SK-N-SH treated with all-trans-retinoic acid at 6 μM for 48 hours (cell line): ENCODE data around the gene IFT122.

ENCODE experiments used
- ATAC-seq: fragments of 200-7000 bp; cut with Tn5 transposase; 3 replicates; pipeline ENCODE4 v1.9.1; 2020; ENCODE audit warnings: mild to moderate bottlenecking, moderate library complexity
- ARNTL ChIP-seq: fragments of 450-650 bp; formaldehyde crosslinking; IDR thresholded peaks from 2 replicates; pipeline ENCODE4 v1.5.0; 2020; ENCODE audit warnings: low read depth, mild to moderate bottlenecking, moderate library complexity, borderline replicate concordance
- BACH2 ChIP-seq: fragments of 250-450 bp; sonication (Bioruptor Pico); IDR thresholded peaks from 2 replicates; pipeline ENCODE4 v1.9.0; 2021; ENCODE audit warnings: mild to moderate bottlenecking, borderline replicate concordance
- CSDC2 ChIP-seq: fragments of 250-450 bp; sonication (Bioruptor Pico); IDR thresholded peaks from 2 replicates; pipeline ENCODE4 v1.5.0; 2020; ENCODE audit warnings: mild to moderate bottlenecking, moderate library complexity
- ESRRG ChIP-seq: fragments of 250-450 bp; sonication (Bioruptor Pico); IDR thresholded peaks from 2 replicates; pipeline ENCODE4 v1.6.1; 2021; ENCODE audit warnings: mild to moderate bottlenecking
- GLIS3 ChIP-seq: fragments of 250-450 bp; sonication (Bioruptor Pico); IDR thresholded peaks from 2 replicates; pipeline ENCODE4 v1.5.0; 2020; ENCODE audit warnings: mild to moderate bottlenecking, moderate library complexity
- ISL1 ChIP-seq: fragments of 250-450 bp; sonication (Bioruptor Pico); IDR thresholded peaks from 2 replicates; pipeline ENCODE4 v2.1.2; 2022; ENCODE audit warnings: mild to moderate bottlenecking, moderate library complexity
- OSR1 ChIP-seq: fragments of 250-450 bp; sonication (Bioruptor Pico); IDR thresholded peaks from 2 replicates; pipeline ENCODE4 v1.8.0; 2022; ENCODE audit warnings: moderate library complexity, mild to moderate bottlenecking, inconsistent platforms
- PPARA ChIP-seq: fragments of 250-450 bp; sonication (Bioruptor Pico); IDR thresholded peaks from 2 replicates; pipeline ENCODE4 v1.5.0; 2020; ENCODE audit warnings: mild to moderate bottlenecking, borderline replicate concordance
- RARB ChIP-seq: fragments of 250-450 bp; sonication (Bioruptor Pico); IDR thresholded peaks from 2 replicates; pipeline ENCODE4 v1.8.0; 2021; ENCODE audit warnings: mild to moderate bottlenecking, moderate library complexity
- SNAI2 ChIP-seq: fragments of 250-450 bp; sonication (Bioruptor Pico); IDR thresholded peaks from 2 replicates; pipeline ENCODE4 v1.5.0; 2020; ENCODE audit warnings: mild to moderate bottlenecking, moderate library complexity
- TCF4 ChIP-seq: fragments of 250-450 bp; sonication (Bioruptor Pico); IDR thresholded peaks from 2 replicates; pipeline ENCODE4 v1.8.0; 2021; ENCODE audit warnings: mild to moderate bottlenecking, moderate library complexity, borderline replicate concordance
- TOX ChIP-seq: fragments of 250-450 bp; sonication (Bioruptor Pico); IDR thresholded peaks from 2 replicates; pipeline ENCODE4 v1.8.0; 2021; ENCODE audit warnings: mild to moderate bottlenecking, moderate library complexity, borderline replicate concordance
- ZC3H10 ChIP-seq: fragments of 250-450 bp; sonication (Bioruptor Pico); IDR thresholded peaks from 2 replicates; pipeline ENCODE4 v1.5.1; 2021; ENCODE audit warnings: mild to moderate bottlenecking, moderate library complexity
- ZFP3 ChIP-seq: fragments of 250-450 bp; sonication (Bioruptor Pico); IDR thresholded peaks from 2 replicates; pipeline ENCODE4 v1.5.0; 2020; ENCODE audit warnings: mild to moderate bottlenecking, moderate library complexity
- ZFP30 ChIP-seq: fragments of 450-650 bp; formaldehyde crosslinking; IDR thresholded peaks from 2 replicates; pipeline ENCODE4 v1.5.0; 2022; ENCODE audit warnings: mild to moderate bottlenecking, moderate library complexity
- ZNF565 ChIP-seq: fragments of 450-650 bp; formaldehyde crosslinking; conservative IDR thresholded peaks from 2 replicates; pipeline ENCODE4 v1.5.0; 2020; ENCODE audit warnings: low read depth, mild to moderate bottlenecking, moderate library complexity
- ZNF70 ChIP-seq: fragments of 450-650 bp; formaldehyde crosslinking; IDR thresholded peaks from 2 replicates; pipeline ENCODE4 v1.5.0; 2020; ENCODE audit warnings: mild to moderate bottlenecking, moderate library complexity
- ZNF8 ChIP-seq: fragments of 450-650 bp; formaldehyde crosslinking; IDR thresholded peaks from 2 replicates; pipeline ENCODE4 v1.5.0; 2020; ENCODE audit warnings: mild to moderate bottlenecking, moderate library complexity
- TF ChIP-seq, protein P1 (sequence below): fragments of 250-450 bp; sonication (Bioruptor Pico); IDR thresholded peaks from 2 replicates; pipeline ENCODE4 v1.5.1; 2021; ENCODE audit warnings: mild to moderate bottlenecking, moderate library complexity
- TF ChIP-seq, protein P2 (sequence below): fragments of 250-450 bp; sonication (Bioruptor Pico); IDR thresholded peaks from 2 replicates; pipeline ENCODE4 v1.8.0; 2021; ENCODE audit warnings: low read depth, mild to moderate bottlenecking, moderate library complexity, borderline replicate concordance
- TF ChIP-seq, protein P3 (sequence below): fragments of 250-450 bp; sonication (Bioruptor Pico); IDR thresholded peaks from 2 replicates; pipeline ENCODE4 v1.8.0; 2020; ENCODE audit warnings: mild to moderate bottlenecking, moderate library complexity, borderline replicate concordance
- TF ChIP-seq, protein P4 (sequence below): fragments of 250-450 bp; sonication (Bioruptor Pico); IDR thresholded peaks from 2 replicates; pipeline ENCODE4 v1.5.0; 2020; ENCODE audit warnings: mild to moderate bottlenecking, moderate library complexity
- TF ChIP-seq, protein P5 (sequence below): fragments of 250-450 bp; sonication (Bioruptor Pico); IDR thresholded peaks from 2 replicates; pipeline ENCODE4 v1.5.1; 2020; ENCODE audit warnings: low read depth, mild to moderate bottlenecking, moderate library complexity

IFT122 gene

DNA sequence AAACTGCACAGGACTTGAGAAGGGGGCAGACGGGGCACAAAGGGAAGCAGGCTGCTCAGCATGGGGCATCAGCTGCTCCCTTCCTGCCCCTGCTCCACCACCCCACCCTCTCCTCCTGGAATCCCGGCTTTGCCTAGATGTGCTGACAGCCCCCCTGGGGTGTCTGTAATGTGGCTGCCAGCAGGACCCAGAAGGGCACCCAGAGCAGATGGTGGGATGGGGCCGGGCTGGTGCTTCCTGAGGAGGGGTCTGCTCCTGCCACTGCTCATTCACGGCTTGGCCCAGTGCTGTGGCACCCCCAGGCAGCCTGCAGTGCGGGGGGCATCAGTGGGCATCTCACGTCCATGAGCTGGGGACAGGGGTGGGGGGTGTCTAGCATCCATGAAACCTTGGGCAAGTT is 113.1 kb downstream of the IFT122 start (continued):
- TF ChIP-seq, protein P1, sequence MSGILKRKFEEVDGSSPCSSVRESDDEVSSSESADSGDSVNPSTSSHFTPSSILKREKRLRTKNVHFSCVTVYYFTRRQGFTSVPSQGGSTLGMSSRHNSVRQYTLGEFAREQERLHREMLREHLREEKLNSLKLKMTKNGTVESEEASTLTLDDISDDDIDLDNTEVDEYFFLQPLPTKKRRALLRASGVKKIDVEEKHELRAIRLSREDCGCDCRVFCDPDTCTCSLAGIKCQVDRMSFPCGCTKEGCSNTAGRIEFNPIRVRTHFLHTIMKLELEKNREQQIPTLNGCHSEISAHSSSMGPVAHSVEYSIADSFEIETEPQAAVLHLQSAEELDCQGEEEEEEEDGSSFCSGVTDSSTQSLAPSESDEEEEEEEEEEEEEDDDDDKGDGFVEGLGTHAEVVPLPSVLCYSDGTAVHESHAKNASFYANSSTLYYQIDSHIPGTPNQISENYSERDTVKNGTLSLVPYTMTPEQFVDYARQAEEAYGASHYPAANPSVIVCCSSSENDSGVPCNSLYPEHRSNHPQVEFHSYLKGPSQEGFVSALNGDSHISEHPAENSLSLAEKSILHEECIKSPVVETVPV (CRISPR knock-in tag), result no peak
- no peak for TF ChIP-seq OSR1
- no peak for TF ChIP-seq CSDC2 (CRISPR knock-in tag)
- TF ChIP-seq SNAI2 (CRISPR knock-in tag), result no peak
- TF ChIP-seq ZC3H10 (CRISPR knock-in tag), result no peak

DNA sequence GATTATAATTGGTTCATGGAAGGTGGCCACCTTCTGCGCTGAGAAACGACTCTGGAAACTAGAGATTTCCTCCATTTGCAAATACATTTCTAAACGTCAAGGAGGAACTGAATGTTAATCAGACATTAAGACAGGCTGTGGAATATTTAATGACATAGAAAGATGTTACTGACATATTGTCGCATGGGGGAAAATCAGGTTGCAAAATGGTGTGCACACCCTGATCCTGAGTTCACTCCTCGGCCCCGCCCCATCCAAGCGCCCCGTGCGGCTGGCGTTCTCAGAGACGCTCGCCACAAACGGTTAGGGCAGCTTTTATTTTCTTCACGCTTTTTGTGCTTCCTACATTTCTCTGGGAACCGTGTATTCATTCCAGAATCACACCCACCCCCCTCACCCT is 113.7 kb downstream of the IFT122 start:
- TF ChIP-seq ZNF8 (CRISPR knock-in tag) (no peak), ZNF70 (no peak), TOX (CRISPR knock-in tag) (no peak), ESRRG (no peak), SNAI2 (CRISPR knock-in tag) (no peak), ZNF565 (CRISPR knock-in tag) (no peak), GLIS3 (CRISPR knock-in tag) (no peak), OSR1 (no peak)
- TF ChIP-seq, protein P2, sequence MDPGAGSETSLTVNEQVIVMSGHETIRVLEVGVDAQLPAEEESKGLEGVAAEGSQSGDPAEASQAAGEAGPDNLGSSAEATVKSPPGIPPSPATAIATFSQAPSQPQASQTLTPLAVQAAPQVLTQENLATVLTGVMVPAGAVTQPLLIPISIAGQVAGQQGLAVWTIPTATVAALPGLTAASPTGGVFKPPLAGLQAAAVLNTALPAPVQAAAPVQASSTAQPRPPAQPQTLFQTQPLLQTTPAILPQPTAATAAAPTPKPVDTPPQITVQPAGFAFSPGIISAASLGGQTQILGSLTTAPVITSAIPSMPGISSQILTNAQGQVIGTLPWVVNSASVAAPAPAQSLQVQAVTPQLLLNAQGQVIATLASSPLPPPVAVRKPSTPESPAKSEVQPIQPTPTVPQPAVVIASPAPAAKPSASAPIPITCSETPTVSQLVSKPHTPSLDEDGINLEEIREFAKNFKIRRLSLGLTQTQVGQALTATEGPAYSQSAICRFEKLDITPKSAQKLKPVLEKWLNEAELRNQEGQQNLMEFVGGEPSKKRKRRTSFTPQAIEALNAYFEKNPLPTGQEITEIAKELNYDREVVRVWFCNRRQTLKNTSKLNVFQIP, result no peak
- no peak for ATAC-seq

DNA sequence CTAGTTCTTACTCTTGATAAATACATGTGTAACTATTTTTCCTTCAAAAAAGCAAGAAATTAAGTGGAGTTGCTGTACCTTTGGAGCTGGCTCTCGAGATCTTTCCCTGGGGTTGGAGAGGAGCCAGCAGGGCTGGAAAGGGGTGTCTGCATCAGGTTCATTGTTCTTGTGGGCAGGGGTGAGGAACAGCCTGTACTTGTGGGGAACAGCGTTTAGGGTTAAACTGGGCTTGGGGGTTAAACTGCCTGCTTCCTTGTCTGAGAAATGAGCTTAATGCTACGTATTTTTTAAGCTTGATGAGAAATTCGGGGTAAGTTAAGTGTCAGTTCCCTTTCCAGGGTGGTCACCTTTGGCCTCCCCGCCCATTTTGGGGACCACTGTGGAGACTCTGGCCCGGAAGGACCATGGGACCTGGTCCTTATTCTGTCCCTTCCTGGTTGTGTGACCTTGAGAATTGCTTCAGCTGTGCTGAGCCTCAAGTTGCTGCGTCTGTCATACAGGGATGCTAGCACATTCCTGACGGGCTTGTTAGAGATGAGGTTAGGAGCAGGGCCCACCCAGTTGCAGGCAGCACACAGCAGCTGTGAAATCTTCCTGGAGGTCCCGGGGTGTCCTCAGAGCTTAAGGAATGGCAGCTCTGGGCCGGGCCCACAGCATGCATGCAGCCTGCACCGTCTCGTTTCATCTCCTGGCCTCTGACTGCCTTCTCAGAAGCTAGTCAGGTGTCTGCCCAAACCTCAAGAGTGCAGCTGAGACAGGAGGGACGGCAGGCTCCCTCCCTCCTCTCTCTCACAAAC is 114.5 kb downstream of the IFT122 start:
- ATAC-seq, result no peak
- no peak for TF ChIP-seq ESRRG
- no peak for TF ChIP-seq PPARA
- no peak for TF ChIP-seq CSDC2 (CRISPR knock-in tag)
- no peak for TF ChIP-seq ZFP30 (CRISPR knock-in tag)
- TF ChIP-seq BACH2 (CRISPR knock-in tag), result no peak
- no peak for TF ChIP-seq ZFP3 (CRISPR knock-in tag)
- TF ChIP-seq ZC3H10 (CRISPR knock-in tag), result no peak
- TF ChIP-seq, protein P2, result no peak
- TF ChIP-seq TOX (CRISPR knock-in tag), result no peak
- no peak for TF ChIP-seq ISL1 (CRISPR knock-in tag)
- TF ChIP-seq, protein P3, sequence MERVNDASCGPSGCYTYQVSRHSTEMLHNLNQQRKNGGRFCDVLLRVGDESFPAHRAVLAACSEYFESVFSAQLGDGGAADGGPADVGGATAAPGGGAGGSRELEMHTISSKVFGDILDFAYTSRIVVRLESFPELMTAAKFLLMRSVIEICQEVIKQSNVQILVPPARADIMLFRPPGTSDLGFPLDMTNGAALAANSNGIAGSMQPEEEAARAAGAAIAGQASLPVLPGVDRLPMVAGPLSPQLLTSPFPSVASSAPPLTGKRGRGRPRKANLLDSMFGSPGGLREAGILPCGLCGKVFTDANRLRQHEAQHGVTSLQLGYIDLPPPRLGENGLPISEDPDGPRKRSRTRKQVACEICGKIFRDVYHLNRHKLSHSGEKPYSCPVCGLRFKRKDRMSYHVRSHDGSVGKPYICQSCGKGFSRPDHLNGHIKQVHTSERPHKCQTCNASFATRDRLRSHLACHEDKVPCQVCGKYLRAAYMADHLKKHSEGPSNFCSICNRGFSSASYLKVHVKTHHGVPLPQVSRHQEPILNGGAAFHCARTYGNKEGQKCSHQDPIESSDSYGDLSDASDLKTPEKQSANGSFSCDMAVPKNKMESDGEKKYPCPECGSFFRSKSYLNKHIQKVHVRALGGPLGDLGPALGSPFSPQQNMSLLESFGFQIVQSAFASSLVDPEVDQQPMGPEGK, result no peak
- TF ChIP-seq TCF4 (CRISPR knock-in tag), result no peak
- no peak for TF ChIP-seq ZNF70
- TF ChIP-seq ARNTL (CRISPR knock-in tag), result no peak
- TF ChIP-seq RARB (CRISPR knock-in tag), result no peak
- TF ChIP-seq, protein P4, sequence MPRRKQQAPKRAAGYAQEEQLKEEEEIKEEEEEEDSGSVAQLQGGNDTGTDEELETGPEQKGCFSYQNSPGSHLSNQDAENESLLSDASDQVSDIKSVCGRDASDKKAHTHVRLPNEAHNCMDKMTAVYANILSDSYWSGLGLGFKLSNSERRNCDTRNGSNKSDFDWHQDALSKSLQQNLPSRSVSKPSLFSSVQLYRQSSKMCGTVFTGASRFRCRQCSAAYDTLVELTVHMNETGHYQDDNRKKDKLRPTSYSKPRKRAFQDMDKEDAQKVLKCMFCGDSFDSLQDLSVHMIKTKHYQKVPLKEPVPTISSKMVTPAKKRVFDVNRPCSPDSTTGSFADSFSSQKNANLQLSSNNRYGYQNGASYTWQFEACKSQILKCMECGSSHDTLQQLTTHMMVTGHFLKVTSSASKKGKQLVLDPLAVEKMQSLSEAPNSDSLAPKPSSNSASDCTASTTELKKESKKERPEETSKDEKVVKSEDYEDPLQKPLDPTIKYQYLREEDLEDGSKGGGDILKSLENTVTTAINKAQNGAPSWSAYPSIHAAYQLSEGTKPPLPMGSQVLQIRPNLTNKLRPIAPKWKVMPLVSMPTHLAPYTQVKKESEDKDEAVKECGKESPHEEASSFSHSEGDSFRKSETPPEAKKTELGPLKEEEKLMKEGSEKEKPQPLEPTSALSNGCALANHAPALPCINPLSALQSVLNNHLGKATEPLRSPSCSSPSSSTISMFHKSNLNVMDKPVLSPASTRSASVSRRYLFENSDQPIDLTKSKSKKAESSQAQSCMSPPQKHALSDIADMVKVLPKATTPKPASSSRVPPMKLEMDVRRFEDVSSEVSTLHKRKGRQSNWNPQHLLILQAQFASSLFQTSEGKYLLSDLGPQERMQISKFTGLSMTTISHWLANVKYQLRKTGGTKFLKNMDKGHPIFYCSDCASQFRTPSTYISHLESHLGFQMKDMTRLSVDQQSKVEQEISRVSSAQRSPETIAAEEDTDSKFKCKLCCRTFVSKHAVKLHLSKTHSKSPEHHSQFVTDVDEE, result no peak
- TF ChIP-seq, protein P5, sequence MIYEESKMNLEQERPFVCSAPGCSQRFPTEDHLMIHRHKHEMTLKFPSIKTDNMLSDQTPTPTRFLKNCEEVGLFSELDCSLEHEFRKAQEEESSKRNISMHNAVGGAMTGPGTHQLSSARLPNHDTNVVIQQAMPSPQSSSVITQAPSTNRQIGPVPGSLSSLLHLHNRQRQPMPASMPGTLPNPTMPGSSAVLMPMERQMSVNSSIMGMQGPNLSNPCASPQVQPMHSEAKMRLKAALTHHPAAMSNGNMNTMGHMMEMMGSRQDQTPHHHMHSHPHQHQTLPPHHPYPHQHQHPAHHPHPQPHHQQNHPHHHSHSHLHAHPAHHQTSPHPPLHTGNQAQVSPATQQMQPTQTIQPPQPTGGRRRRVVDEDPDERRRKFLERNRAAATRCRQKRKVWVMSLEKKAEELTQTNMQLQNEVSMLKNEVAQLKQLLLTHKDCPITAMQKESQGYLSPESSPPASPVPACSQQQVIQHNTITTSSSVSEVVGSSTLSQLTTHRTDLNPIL (CRISPR knock-in tag), result no peak
- TF ChIP-seq, protein P1 (CRISPR knock-in tag), result no peak
- no peak for TF ChIP-seq ZNF8 (CRISPR knock-in tag)
